K562 (cell line): ENCODE results near the gene PRKACB. TPM values are rescaled to one million over a fixed set of nuclear protein-coding genes. Genes with fewer than 3 reads are reported as not detected.

ENCODE experiments used
- CBX5 ChIP-seq: IDR thresholded peaks from 2 replicates; pipeline ENCODE4 v1.6.1; 2014; ENCODE audit warnings: low read depth, borderline replicate concordance
- ESRRA ChIP-seq: fragments of 450-650 bp; IDR thresholded peaks from 2 replicates; pipeline ENCODE4 v1.6.1; 2014; ENCODE audit warnings: low read depth, mild to moderate bottlenecking, moderate library complexity, borderline replicate concordance
- FIP1L1 ChIP-seq: fragments of 200-400 bp; formaldehyde crosslinking; IDR thresholded peaks from 2 replicates; pipeline ENCODE4 v1.6.1; 2018; ENCODE audit warnings: mild to moderate bottlenecking, low read depth, low read length; ENCODE audit not compliant: poor library complexity, severe bottlenecking
- GMEB1 ChIP-seq: fragments of 250-450 bp; sonication (Bioruptor Pico); IDR thresholded peaks from 2 replicates; pipeline ENCODE4 v1.4.0; 2020; ENCODE audit warnings: mild to moderate bottlenecking
- GTF3C2 ChIP-seq: IDR thresholded peaks from 3 replicates; pipeline ENCODE4 v1.6.1; 2011; ENCODE audit warnings: borderline replicate concordance, mild to moderate bottlenecking, moderate library complexity; ENCODE audit not compliant: insufficient read length; ENCODE audit errors: extremely low read depth
- HMBOX1 ChIP-seq: sonication (generic); IDR thresholded peaks from 2 replicates; pipeline ENCODE4 v1.6.1; 2016
- HMG20A ChIP-seq: fragments of 450-650 bp; formaldehyde crosslinking; conservative IDR thresholded peaks from 2 replicates; pipeline ENCODE4 v1.4.0; 2020; ENCODE audit warnings: mild to moderate bottlenecking, mixed read lengths
- MCM7 ChIP-seq, 2 experiments: fragments of 450-650 bp; IDR thresholded peaks; 2 replicates each; pipeline ENCODE4 v1.6.1; 2016 to 2018
- MEF2D ChIP-seq: conservative IDR thresholded peaks from 2 replicates; pipeline ENCODE4 v1.6.1; 2016; ENCODE audit warnings: low read depth, missing genetic modification characterization, missing compliant biosample characterization
- MTA2 ChIP-seq: fragments of 450-650 bp; IDR thresholded peaks from 2 replicates; pipeline ENCODE4 v1.6.1; 2016; ENCODE audit warnings: low read depth
- MTA3 ChIP-seq: fragments of 450-650 bp; formaldehyde crosslinking; IDR thresholded peaks from 2 replicates; pipeline ENCODE4 v1.6.1; 2017; ENCODE audit warnings: mild to moderate bottlenecking, borderline replicate concordance
- NCOA2 ChIP-seq, 2 experiments: fragments of 450-650 bp; IDR thresholded peaks; 2 replicates each; pipeline ENCODE4 v1.6.1; 2018; ENCODE audit warnings: mild to moderate bottlenecking in 2 of 2, moderate library complexity in 1 of 2; ENCODE audit not compliant: partially characterized antibody in 2 of 2
- NRF1 ChIP-seq, 2 experiments: fragments of 450-650 bp; IDR thresholded peaks in 1 of 2; conservative IDR thresholded peaks in 1 of 2; 2 replicates each; pipeline ENCODE4 v1.6.1; 2014; ENCODE audit warnings: mild to moderate bottlenecking in 2 of 2
- SMAD3 ChIP-seq: fragments of 450-650 bp; formaldehyde crosslinking; conservative IDR thresholded peaks from 2 replicates; pipeline ENCODE4 v1.4.0; 2020; ENCODE audit warnings: mild to moderate bottlenecking
- SRSF3 ChIP-seq: fragments of 200-400 bp; formaldehyde crosslinking; IDR thresholded peaks from 2 replicates; pipeline ENCODE4 v1.6.1; 2016; ENCODE audit warnings: mild to moderate bottlenecking, low read length, moderate library complexity; ENCODE audit not compliant: insufficient read depth
- polyA plus RNA-seq, 8 experiments: library from polyadenylated mRNA; depleted of rRNA in 4 of 8; stranded (reverse) in 5 of 8; unstranded in 3 of 8; fragments of >200 nt; fragmentation: Nextera tagmentation in 2 of 8; fragmentation: Illumina TruSeq in 1 of 8; extraction: Ambion mirVana in 2 of 8; extraction: Trizol in 1 of 8; gene quantifications; 2 replicates each; pipeline versions ENCODE4 v1.2.1 to v1.2.3, GENCODE V29; 2011 to 2014; ENCODE audit warnings: inconsistent platforms in 1 of 8, missing spikeins in 1 of 8
- total RNA-seq, 7 experiments: library from RNA; depleted of rRNA in 6 of 7; stranded (reverse); fragments of >200 nt in 6 of 7; fragmentation: Illumina TruSeq in 2 of 7; extraction: Trizol in 2 of 7; gene quantifications; 2 replicates each; pipeline versions ENCODE4 v1.2.1 to v1.2.3, GENCODE V29; 2011 to 2021; ENCODE audit warnings: low replicate concordance in 1 of 7
- TF ChIP-seq, protein P1 (sequence below): fragments of 450-650 bp; IDR thresholded peaks from 2 replicates; pipeline ENCODE4 v1.6.1; 2018; ENCODE audit warnings: mild to moderate bottlenecking, low read depth; ENCODE audit not compliant: partially characterized antibody
- TF ChIP-seq, protein P2 (sequence below), 2 experiments: fragments of 450-650 bp; IDR thresholded peaks; 2 replicates each; pipeline ENCODE4 v1.6.1; 2016

The PRKACB gene
- total and polyA plus RNA-seq, 9 of the 15 experiments (the other 6 are each of a cell fraction or from before 2014, with no cell fraction given) = 1.1 to 5.2 (median 2.8) TPM

DNA sequence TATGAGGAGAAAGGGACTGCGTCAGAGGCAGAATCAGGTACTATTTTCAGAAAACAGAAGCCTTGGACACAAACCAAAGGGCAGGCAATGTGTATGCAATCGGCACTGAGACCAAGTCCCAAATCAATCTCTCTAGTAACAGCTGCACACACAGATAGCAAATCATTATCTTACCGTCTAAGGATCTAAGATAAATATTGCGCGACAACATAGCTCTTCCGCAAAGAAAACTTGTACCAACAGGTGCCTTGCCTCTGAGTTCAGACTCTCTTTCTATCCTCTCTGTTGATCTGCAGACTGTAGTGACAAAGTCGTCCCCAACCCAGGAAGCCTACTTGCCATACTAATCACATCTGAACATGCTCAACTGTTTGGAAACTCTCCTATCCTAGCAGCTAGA is 134.8 kb downstream of the PRKACB start (continued):
- TF ChIP-seq, protein P1, sequence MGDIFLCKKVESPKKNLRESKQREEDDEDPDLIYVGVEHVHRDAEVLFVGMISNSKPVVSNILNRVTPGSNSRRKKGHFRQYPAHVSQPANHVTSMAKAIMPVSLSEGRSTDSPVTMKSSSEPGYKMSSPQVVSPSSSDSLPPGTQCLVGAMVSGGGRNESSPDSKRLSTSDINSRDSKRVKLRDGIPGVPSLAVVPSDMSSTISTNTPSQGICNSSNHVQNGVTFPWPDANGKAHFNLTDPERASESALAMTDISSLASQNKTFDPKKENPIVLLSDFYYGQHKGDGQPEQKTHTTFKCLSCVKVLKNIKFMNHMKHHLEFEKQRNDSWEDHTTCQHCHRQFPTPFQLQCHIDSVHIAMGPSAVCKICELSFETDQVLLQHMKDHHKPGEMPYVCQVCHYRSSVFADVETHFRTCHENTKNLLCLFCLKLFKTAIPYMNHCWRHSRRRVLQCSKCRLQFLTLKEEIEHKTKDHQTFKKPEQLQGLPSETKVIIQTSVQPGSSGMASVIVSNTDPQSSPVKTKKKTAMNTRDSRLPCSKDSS = no peak
- TF ChIP-seq FIP1L1 (no peak), NRF1 (conservative IDR thresholded peaks at IDR 0.05 in 1 of 2, IDR thresholded peaks at IDR 0.05 in 1 of 2) (peak in 1 of 2 experiments; percentile 45; a peak in 1 of 4 replicates), SMAD3 (no peak), MEF2D (tag) (no peak), CBX5 (no peak), MTA3 (peak; percentile 48; the same call in 1 of the 2 replicates), ESRRA (no peak), GTF3C2 (no peak), NCOA2 (IDR thresholded peaks at IDR 0.05; ENCODE audit: partially characterized antibody in 2 of 2) (no peak), HMG20A (no peak), MTA2 (peak; percentile 40), SRSF3 (no peak), GMEB1 (CRISPR knock-in tag) (no peak), HMBOX1 (no peak; the same call in 1 of the 2 replicates), MCM7 (IDR thresholded peaks at IDR 0.05) (no peak)
- TF ChIP-seq, protein P2, sequence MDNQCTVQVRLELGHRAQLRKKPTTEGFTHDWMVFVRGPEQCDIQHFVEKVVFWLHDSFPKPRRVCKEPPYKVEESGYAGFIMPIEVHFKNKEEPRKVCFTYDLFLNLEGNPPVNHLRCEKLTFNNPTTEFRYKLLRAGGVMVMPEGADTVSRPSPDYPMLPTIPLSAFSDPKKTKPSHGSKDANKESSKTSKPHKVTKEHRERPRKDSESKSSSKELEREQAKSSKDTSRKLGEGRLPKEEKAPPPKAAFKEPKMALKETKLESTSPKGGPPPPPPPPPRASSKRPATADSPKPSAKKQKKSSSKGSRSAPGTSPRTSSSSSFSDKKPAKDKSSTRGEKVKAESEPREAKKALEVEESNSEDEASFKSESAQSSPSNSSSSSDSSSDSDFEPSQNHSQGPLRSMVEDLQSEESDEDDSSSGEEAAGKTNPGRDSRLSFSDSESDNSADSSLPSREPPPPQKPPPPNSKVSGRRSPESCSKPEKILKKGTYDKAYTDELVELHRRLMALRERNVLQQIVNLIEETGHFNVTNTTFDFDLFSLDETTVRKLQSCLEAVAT (IDR thresholded peaks at IDR 0.05) = no peak
